SJCRH30 (cell line): ENCODE measurements around the gene SIK3. TPM values are rescaled to one million over a fixed set of nuclear protein-coding genes. Genes with fewer than 3 reads are reported as not detected.
A peak's percentile ranks its signal among the peaks of the same experiment; 100 is the strongest.

Source experiments
- DNase-seq, 2 experiments: peaks; one replicate each; pipeline ENCODE4 v3.0.0-alpha.2; 2015 to 2020
- H3K27ac ChIP-seq: fragments of 250-450 bp; sonication (Bioruptor Pico); 2 replicates; pipeline ENCODE4 v1.5.1; 2020; ENCODE audit warnings: mild to moderate bottlenecking, moderate library complexity
- H3K27me3 ChIP-seq: fragments of 250-450 bp; sonication (Bioruptor Pico); 2 replicates; pipeline ENCODE4 v1.5.1; 2020; ENCODE audit warnings: mild to moderate bottlenecking, moderate library complexity
- H3K36me3 ChIP-seq: fragments of 250-450 bp; sonication (Bioruptor Pico); 2 replicates; pipeline ENCODE4 v1.5.1; 2020; ENCODE audit warnings: mild to moderate bottlenecking, moderate library complexity
- H3K4me1 ChIP-seq: fragments of 250-450 bp; sonication (Bioruptor Pico); 2 replicates; pipeline ENCODE4 v1.5.1; 2020; ENCODE audit warnings: mild to moderate bottlenecking, moderate library complexity
- H3K4me3 ChIP-seq: fragments of 250-450 bp; sonication (Bioruptor Pico); 2 replicates; pipeline ENCODE4 v1.5.1; 2020; ENCODE audit warnings: mild to moderate bottlenecking, moderate library complexity
- H3K9me3 ChIP-seq: fragments of 250-450 bp; sonication (Bioruptor Pico); replicated peaks from 2 replicates; pipeline ENCODE4 v1.5.1; 2020; ENCODE audit warnings: mild to moderate bottlenecking, moderate library complexity
- total RNA-seq: library from RNA; depleted of rRNA; stranded (reverse); fragments of >200 nt; shearing (Covaris generic); gene quantifications from 2 replicates; pipeline ENCODE4 v1.2.3, GENCODE V29; 2014

Gene SIK3
- total RNA-seq, 1 experiment from 2014 or later = 10.0 TPM

GRCh38 chr11:116973270-116973669 is 125.0 kb downstream of the SIK3 start:
- no peaks in the 10 kb centered on the region for H3K4me1 ChIP-seq
- H3K4me3 ChIP-seq = no peak overlapping the region
- H3K9me3 ChIP-seq = no peaks in the 10 kb centered on the region
- no peaks in the 10 kb centered on the region for H3K27me3 ChIP-seq
- no peak for DNase-seq
- H3K36me3 ChIP-seq = no peaks in the 10 kb centered on the region
- no peak overlapping the region for H3K27ac ChIP-seq

GRCh38 chr11:116972691-116973090 is 125.5 kb downstream of the SIK3 start:
- Histone ChIP-seq H3K36me3 (no peaks in the 10 kb centered on the region), H3K9me3 (no peaks in the 10 kb centered on the region), H3K4me1 (no peaks in the 10 kb centered on the region), H3K27ac (no peak overlapping the region), H3K27me3 (no peaks in the 10 kb centered on the region), H3K4me3 (no peak overlapping the region)
- DNase-seq = no peak

- Histone ChIP-seq H3K9me3 (no peaks in the 10 kb centered on the region), H3K27me3 (no peaks in the 10 kb centered on the region), H3K27ac (no peak overlapping the region), H3K4me1 (no peaks in the 10 kb centered on the region), H3K36me3 (no peaks in the 10 kb centered on the region), H3K4me3 (no peak overlapping the region)
- peak in 1 of 2 experiments; percentile 5 for DNase-seq
These were observed 127.5 kb downstream of the SIK3 start for GRCh38 chr11:116970485-116971292.

- Histone ChIP-seq H3K9me3 (no peaks in the 10 kb centered on the region), H3K27ac (no peak overlapping the region), H3K4me1 (no peaks in the 10 kb centered on the region), H3K36me3 (no peaks in the 10 kb centered on the region), H3K27me3 (no peaks in the 10 kb centered on the region), H3K4me3 (no peak overlapping the region)
- DNase-seq = no peak
These were observed 128.5 kb downstream of the SIK3 start for GRCh38 chr11:116969694-116970093.

GRCh38 chr11:116964269-116964668 is 134.0 kb downstream of the SIK3 start:
- H3K4me1 ChIP-seq = peaks cover 7% of the 10 kb centered on the region; the same call in 1 of the 2 replicates
- DNase-seq = no peak
- no peak overlapping the region for H3K4me3 ChIP-seq
- H3K36me3 ChIP-seq = no peaks in the 10 kb centered on the region
- H3K9me3 ChIP-seq = no peaks in the 10 kb centered on the region
- H3K27ac ChIP-seq = no peak overlapping the region
- no peaks in the 10 kb centered on the region for H3K27me3 ChIP-seq

- Histone ChIP-seq H3K36me3 (no peaks in the 10 kb centered on the region), H3K27me3 (no peaks in the 10 kb centered on the region), H3K9me3 (no peaks in the 10 kb centered on the region), H3K4me3 (no peak overlapping the region), H3K4me1 (peaks cover 7% of the 10 kb centered on the region; the same call in 1 of the 2 replicates), H3K27ac (no peak overlapping the region)
- no peak for DNase-seq
These were observed 134.4 kb downstream of the SIK3 start for GRCh38 chr11:116963813-116964212.

DNA sequence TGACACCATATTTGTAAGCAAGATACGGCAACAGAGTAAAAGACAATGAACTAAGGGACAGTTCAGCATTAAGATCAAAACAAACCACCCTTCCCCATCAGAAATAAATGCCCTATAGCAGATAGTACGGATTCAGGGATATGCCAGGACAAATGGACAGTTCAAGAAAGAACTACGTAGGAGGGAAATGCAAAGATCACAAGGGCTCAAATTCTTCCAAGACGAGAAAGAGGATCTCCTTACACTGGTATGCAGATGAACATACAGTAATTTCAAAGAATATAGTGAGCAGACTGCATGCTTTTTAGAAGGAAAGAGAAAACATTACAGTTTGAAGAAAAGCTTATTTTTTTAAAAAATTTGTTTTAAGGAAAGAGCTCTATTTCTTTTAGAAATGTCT is 136.1 kb downstream of the SIK3 start:
- Histone ChIP-seq H3K4me1 (peaks cover 7% of the 10 kb centered on the region; the same call in 1 of the 2 replicates), H3K27ac (no peak overlapping the region), H3K27me3 (no peaks in the 10 kb centered on the region), H3K4me3 (no peak overlapping the region), H3K36me3 (no peaks in the 10 kb centered on the region), H3K9me3 (no peaks in the 10 kb centered on the region)
- no peak for DNase-seq

- no peaks in the 10 kb centered on the region for H3K27me3 ChIP-seq
- no peaks in the 10 kb centered on the region for H3K9me3 ChIP-seq
- no peak overlapping the region for H3K27ac ChIP-seq
- H3K4me1 ChIP-seq = peaks cover 7% of the 10 kb centered on the region; the same call in 1 of the 2 replicates
- no peak overlapping the region for H3K4me3 ChIP-seq
- DNase-seq = peak; percentile 3 to 8
- no peaks in the 10 kb centered on the region for H3K36me3 ChIP-seq
These were observed 137.3 kb downstream of the SIK3 start for GRCh38 chr11:116960930-116961329.

- no peaks in the 10 kb centered on the region for H3K36me3 ChIP-seq
- H3K27me3 ChIP-seq = no peaks in the 10 kb centered on the region
- peaks cover 7% of the 10 kb centered on the region; the same call in 1 of the 2 replicates for H3K4me1 ChIP-seq
- DNase-seq = no peak
- no peak overlapping the region for H3K4me3 ChIP-seq
- no peaks in the 10 kb centered on the region for H3K9me3 ChIP-seq
- no peak overlapping the region for H3K27ac ChIP-seq
These were observed 140.0 kb downstream of the SIK3 start for GRCh38 chr11:116958246-116958645.

GRCh38 chr11:116955949-116956348 is 142.3 kb downstream of the SIK3 start:
- peaks cover 5% of the 10 kb centered on the region; the same call in 1 of the 2 replicates for H3K4me1 ChIP-seq
- no peaks in the 10 kb centered on the region for H3K27me3 ChIP-seq
- H3K36me3 ChIP-seq = no peaks in the 10 kb centered on the region
- H3K27ac ChIP-seq = no peak overlapping the region
- H3K4me3 ChIP-seq = no peak overlapping the region
- H3K9me3 ChIP-seq = no peaks in the 10 kb centered on the region
- no peak for DNase-seq

DNA sequence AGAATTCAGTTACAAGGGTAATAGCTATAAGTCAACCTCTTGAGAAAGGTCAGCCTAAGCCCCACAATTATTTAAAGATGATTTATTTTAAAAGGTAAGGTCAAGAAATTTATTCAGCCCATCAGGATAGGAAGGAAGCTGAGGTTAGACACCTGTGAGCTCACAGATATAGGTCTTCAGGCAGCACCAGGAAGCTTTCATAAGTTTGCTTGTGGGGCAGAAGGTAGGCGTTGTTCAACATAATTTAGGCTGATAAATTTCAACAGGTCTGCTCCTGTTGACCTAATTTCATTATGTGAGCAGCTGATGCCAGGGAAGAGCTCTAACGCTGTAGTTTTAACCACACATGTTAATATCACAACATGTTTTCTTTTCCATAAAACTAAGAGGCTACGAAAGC is 142.7 kb downstream of the SIK3 start:
- no peak overlapping the region for H3K27ac ChIP-seq
- H3K27me3 ChIP-seq = no peaks in the 10 kb centered on the region
- H3K36me3 ChIP-seq = no peaks in the 10 kb centered on the region
- peaks cover under 1% of the 10 kb centered on the region; the same call in 1 of the 2 replicates for H3K4me1 ChIP-seq
- DNase-seq = no peak
- no peak overlapping the region for H3K4me3 ChIP-seq
- no peaks in the 10 kb centered on the region for H3K9me3 ChIP-seq

- H3K4me1 ChIP-seq = no peaks in the 10 kb centered on the region
- no peaks in the 10 kb centered on the region for H3K27me3 ChIP-seq
- no peaks in the 10 kb centered on the region for H3K9me3 ChIP-seq
- no peak overlapping the region for H3K4me3 ChIP-seq
- no peaks in the 10 kb centered on the region for H3K36me3 ChIP-seq
- H3K27ac ChIP-seq = no peak overlapping the region
- DNase-seq = no peak
These were observed 144.5 kb downstream of the SIK3 start for GRCh38 chr11:116953530-116954285.

GRCh38 chr11:116951762-116952161 is 146.5 kb downstream of the SIK3 start:
- no peaks in the 10 kb centered on the region; the same call in 1 of the 2 replicates for H3K4me1 ChIP-seq
- no peaks in the 10 kb centered on the region for H3K27me3 ChIP-seq
- no peaks in the 10 kb centered on the region for H3K9me3 ChIP-seq
- no peak overlapping the region for H3K27ac ChIP-seq
- no peaks in the 10 kb centered on the region for H3K36me3 ChIP-seq
- no peak overlapping the region for H3K4me3 ChIP-seq
- no peak for DNase-seq

- DNase-seq = no peak
These were observed 148.0 kb downstream of the SIK3 start for GRCh38 chr11:116950210-116950609.

DNA sequence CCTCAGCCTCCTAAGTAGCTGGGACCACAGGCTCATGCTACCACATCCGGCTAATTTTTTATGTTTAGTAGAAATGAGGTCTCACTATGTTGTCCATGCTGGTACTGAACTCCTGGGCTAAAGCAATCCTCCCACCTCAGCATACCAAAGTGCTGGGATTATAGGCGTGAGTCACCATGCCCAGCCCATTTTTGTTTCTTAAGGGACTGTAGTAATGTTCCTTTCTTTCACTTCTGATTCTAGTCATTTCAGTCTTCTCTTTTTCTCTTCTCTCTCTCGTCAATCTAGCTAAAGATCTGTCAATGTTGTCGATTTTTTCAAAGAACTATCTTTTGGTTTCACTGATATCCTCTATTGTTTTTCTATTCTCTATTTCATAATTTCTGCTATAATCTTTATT is 149.8 kb downstream of the SIK3 start:
- no peaks in the 10 kb centered on the region for H3K27me3 ChIP-seq
- no peak for DNase-seq
- H3K9me3 ChIP-seq = no peaks in the 10 kb centered on the region
- no peak overlapping the region for H3K4me3 ChIP-seq
- H3K36me3 ChIP-seq = no peaks in the 10 kb centered on the region
- H3K4me1 ChIP-seq = no peaks in the 10 kb centered on the region; the same call in 1 of the 2 replicates
- no peak overlapping the region for H3K27ac ChIP-seq

More at GRCh38 chr11:116950210-116950609, 148.0 kb downstream of the SIK3 start:
- Histone ChIP-seq H3K9me3 (no peaks in the 10 kb centered on the region), H3K27ac (no peak overlapping the region), H3K4me1 (no peaks in the 10 kb centered on the region; the same call in 1 of the 2 replicates), H3K27me3 (no peaks in the 10 kb centered on the region), H3K36me3 (no peaks in the 10 kb centered on the region), H3K4me3 (no peak overlapping the region)
